ENCODE measurements around the gene GIGYF2.

DNA sequence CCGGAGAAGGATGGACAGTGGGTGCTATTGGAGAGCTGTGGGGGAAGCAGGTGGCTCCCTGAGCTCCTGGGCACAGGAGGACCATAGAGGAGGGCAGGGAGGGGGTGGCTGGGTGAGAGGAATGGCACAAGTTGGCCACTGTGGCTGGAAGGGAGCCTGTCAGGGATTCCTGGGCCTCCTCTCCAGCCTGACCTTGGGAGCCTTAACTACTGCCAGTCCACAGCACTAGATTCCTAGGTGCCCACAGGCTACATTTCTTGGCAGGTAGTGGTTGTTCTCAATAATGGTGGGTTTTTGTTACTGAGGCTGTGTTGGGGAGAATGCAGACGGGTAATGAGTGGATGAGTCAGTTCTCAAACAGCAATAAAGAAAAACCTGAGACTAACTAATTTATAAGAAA, 37.8 kb upstream of the GIGYF2 start:
- TF ChIP-seq ZNF274 (IDR thresholded peaks at IDR 0.05; ENCODE audit: low read length) (no peak), ZNF274 (tag by site-specific recombination; IDR thresholded peaks at IDR 0.05; ENCODE audit: borderline replicate concordance) (no peak), ZNF211 (tag by site-specific recombination; IDR thresholded peaks at IDR 0.05; ENCODE audit: low read depth) (no peak), ZNF610 (tag by site-specific recombination; IDR thresholded peaks at IDR 0.05; ENCODE audit: borderline replicate concordance) (no peak), ZNF239 (tag by site-specific recombination; IDR thresholded peaks at IDR 0.05) (no peak)
- TF ChIP-seq, protein P1, sequence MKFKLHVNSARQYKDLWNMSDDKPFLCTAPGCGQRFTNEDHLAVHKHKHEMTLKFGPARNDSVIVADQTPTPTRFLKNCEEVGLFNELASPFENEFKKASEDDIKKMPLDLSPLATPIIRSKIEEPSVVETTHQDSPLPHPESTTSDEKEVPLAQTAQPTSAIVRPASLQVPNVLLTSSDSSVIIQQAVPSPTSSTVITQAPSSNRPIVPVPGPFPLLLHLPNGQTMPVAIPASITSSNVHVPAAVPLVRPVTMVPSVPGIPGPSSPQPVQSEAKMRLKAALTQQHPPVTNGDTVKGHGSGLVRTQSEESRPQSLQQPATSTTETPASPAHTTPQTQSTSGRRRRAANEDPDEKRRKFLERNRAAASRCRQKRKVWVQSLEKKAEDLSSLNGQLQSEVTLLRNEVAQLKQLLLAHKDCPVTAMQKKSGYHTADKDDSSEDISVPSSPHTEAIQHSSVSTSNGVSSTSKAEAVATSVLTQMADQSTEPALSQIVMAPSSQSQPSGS (tag by site-specific recombination; IDR thresholded peaks at IDR 0.05; ENCODE audit: low read depth), result no peak

All from HEK293 (cell line).